Ovary (tissue), 9 donors: ENCODE results near the gene PLCB1. TPM values are rescaled to one million over a fixed set of nuclear protein-coding genes. Genes with fewer than 3 reads are reported as not detected.

Source experiments
- DNase-seq, 5 donors: peaks; one replicate each; pipeline ENCODE4 v3.0.0-alpha.2; 2019 to 2020
- H3K27ac ChIP-seq, 2 donors: fragments of 200-600 bp; one replicate each; pipeline versions ENCODE4 v1.5.1 to v1.8.0; 2019 to 2022
- H3K27me3 ChIP-seq: fragments of 200-600 bp; one replicate; pipeline ENCODE4 v1.8.0; 2022
- H3K36me3 ChIP-seq: fragments of 200-600 bp; sonication (generic); one replicate; pipeline ENCODE4 v1.5.1; 2019
- H3K4me1 ChIP-seq: one replicate; pipeline ENCODE4 v1.8.1; 2013; ENCODE audit warnings: mild to moderate bottlenecking, moderate library complexity; ENCODE audit not compliant: insufficient read depth
- H3K4me3 ChIP-seq: fragments of 200-600 bp; sonication (generic); one replicate; pipeline ENCODE4 v1.5.1; 2017
- H3K9me3 ChIP-seq, 2 donors: fragments of 200-600 bp in 1 of 2; sonication (generic) in 1 of 2; one replicate each; pipeline versions ENCODE4 v1.5.1 to v1.8.1; 2013 to 2019; ENCODE audit warnings: mild to moderate bottlenecking in 1 of 2, moderate library complexity in 1 of 2
- CTCF ChIP-seq, 3 donors: fragments of 450-650 bp in 2 of 3; fragments of 200-600 bp in 1 of 3; IDR thresholded peaks; one replicate each; pipeline versions ENCODE4 v1.5.1 to v1.8.0; 2016 to 2022; ENCODE audit warnings: antibody characterized with exemption in 3 of 3, mild to moderate bottlenecking in 1 of 3
- EP300 ChIP-seq: sonication (generic); formaldehyde crosslinking; IDR thresholded peaks from one replicate; pipeline ENCODE4 v1.6.1; 2017; ENCODE audit warnings: antibody characterized with exemption
- POLR2A ChIP-seq: fragments of 450-650 bp; IDR thresholded peaks from one replicate; pipeline ENCODE4 v1.6.1; 2017; ENCODE audit warnings: antibody characterized with exemption, mild to moderate bottlenecking, moderate library complexity
- WGBS, 3 donors: extraction: QIAGEN DNeasy Blood & Tissue Kit in 1 of 3; methylation state at CpG; one replicate each; pipeline versions ENCODE4 v1.1.5 to v1.1.7; 2013 to 2017; 5-methylcytosine and 5-hydroxymethylcytosine counted together
- intact Hi-C, 4 donors: fragments of 100-400 bp; cut with DNase I; formaldehyde crosslinking; loops; one replicate each; pipeline versions ENCODE4 v1.11.0 to v1.15.1; 2022 to 2023
- polyA plus RNA-seq, 2 donors: library from polyadenylated mRNA; stranded (reverse); fragments of 200-250 nt in 1 of 2; fragments of 350-450 nt in 1 of 2; fragmentation: Illumina TruSeq in 1 of 2; extraction: RNeasy Lipid Tissue Mini Kit (QIAGEN cat#74804) in 1 of 2; gene quantifications; one replicate each; pipeline ENCODE4 v1.2.3, GENCODE V29; 2013 to 2014
- total RNA-seq, 7 donors: library from RNA; depleted of rRNA in 2 of 7; stranded (reverse); fragments of >200 nt in 2 of 7; fragmentation: NEBNext Ultra II Directional in 3 of 7; extraction: Animal tissue kit (Norgen Biotek cat#: 25700) in 3 of 7; gene quantifications; one replicate each; pipeline versions ENCODE4 v1.1.0 to v1.2.4, GENCODE V29; 2016 to 2023
- donor health status: DM: no; HTN: no; CAD: no; lungs with moderate emphysema.
- donor health status: DM: no; HTN: no; CAD: no.
- donor health status: Bipolar disorder and iron deficiency.
- donor health status: DM: yes; HTN: yes; CAD: no.
- donor health status: DM: no; HTN: no; CAD: no.
- donor health status: DM: yes; HTN: yes; CAD: no.

The PLCB1 gene
- total and polyA plus RNA-seq, 9 donors = 2.9 to 29.5 (median 9.0) TPM

- intact Hi-C loops = no loop called here
- WGBS, 3 donors = 87 to 89% (median 88%) methylated on average over 6 of the region's 6 CpGs
- H3K36me3 ChIP-seq = no peaks in the 10 kb centered on the region
Measured at GRCh38 chr20:8805737-8806442, 673.8 kb downstream of the PLCB1 start.

GRCh38 chr20:8807480-8808201, 675.6 kb downstream of the PLCB1 start:
- Histone ChIP-seq H3K4me1 (no peaks in the 10 kb centered on the region), H3K4me3 (no peak overlapping the region), H3K27me3 (no peaks in the 10 kb centered on the region), H3K9me3 (no peaks in the 10 kb centered on the region), H3K27ac (no peak overlapping the region), H3K36me3 (no peaks in the 10 kb centered on the region)
- DNase-seq = no peak
- intact Hi-C loops = no loop called here
- 84 to 92% (median 89%) methylated on average over 4 of the region's 4 CpGs for WGBS, 3 donors
- TF ChIP-seq EP300 (no peak), POLR2A (no peak), CTCF (IDR thresholded peaks at IDR 0.05) (no peak)

More at GRCh38 chr20:8805737-8806442, 673.8 kb downstream of the PLCB1 start:
- no peak for DNase-seq
- TF ChIP-seq EP300 (no peak), POLR2A (no peak), CTCF (IDR thresholded peaks at IDR 0.05) (no peak)
- H3K4me3 ChIP-seq = no peak overlapping the region
- no peaks in the 10 kb centered on the region for H3K9me3 ChIP-seq
- no peak overlapping the region for H3K27ac ChIP-seq
- H3K27me3 ChIP-seq = no peaks in the 10 kb centered on the region
- H3K4me1 ChIP-seq = no peaks in the 10 kb centered on the region

- intact Hi-C loops = no loop called here
- WGBS, 3 donors = 61 to 68% (median 66%) methylated on average over 5 of the region's 5 CpGs
- Histone ChIP-seq H3K9me3 (no peaks in the 10 kb centered on the region), H3K36me3 (no peaks in the 10 kb centered on the region), H3K27ac (no peak overlapping the region), H3K4me3 (no peak overlapping the region), H3K4me1 (no peaks in the 10 kb centered on the region), H3K27me3 (no peaks in the 10 kb centered on the region)
- no peak for DNase-seq
- TF ChIP-seq CTCF (IDR thresholded peaks at IDR 0.05) = no peak
- TF ChIP-seq EP300 = no peak
- TF ChIP-seq POLR2A = no peak
Measured at GRCh38 chr20:8808202-8808535, 676.1 kb downstream of the PLCB1 start.

GRCh38 chr20:8809107-8809953, 677.3 kb downstream of the PLCB1 start:
- intact Hi-C loops = no loop called here
- Histone ChIP-seq H3K9me3 (no peaks in the 10 kb centered on the region), H3K27me3 (no peaks in the 10 kb centered on the region), H3K4me1 (no peaks in the 10 kb centered on the region), H3K36me3 (no peaks in the 10 kb centered on the region), H3K4me3 (no peak overlapping the region), H3K27ac (no peak overlapping the region)
- 84 to 92% (median 87%) methylated on average over 14 of the region's 14 CpGs for WGBS, 3 donors
- no peak for DNase-seq
- TF ChIP-seq POLR2A (no peak), CTCF (IDR thresholded peaks at IDR 0.05) (no peak), EP300 (no peak)
